Right lobe of liver (tissue), 4 donors: Measurements from ENCODE around the gene PTCH2.

Experiments used
- CTCF ChIP-seq, 4 donors: fragments of 200-600 bp in 3 of 4; fragments of 450-650 bp in 1 of 4; IDR thresholded peaks; one replicate each; pipeline versions ENCODE4 v1.5.1 to v1.8.0; 2016 to 2022; ENCODE audit warnings: antibody characterized with exemption in 4 of 4, mild to moderate bottlenecking in 2 of 4
- POLR2A ChIP-seq: fragments of 450-650 bp; IDR thresholded peaks from one replicate; pipeline ENCODE4 v1.6.1; 2017; ENCODE audit warnings: antibody characterized with exemption, mild to moderate bottlenecking
- donor health status: DM: no; HTN: no; CAD: no.
- donor health status: DM: no; HTN: no; CAD: no.
- donor health status: DM: no; HTN: yes; CAD: no.

- no peak for TF ChIP-seq CTCF (IDR thresholded peaks at IDR 0.05)
- no peak for TF ChIP-seq POLR2A
These were observed 58.7 kb downstream of the PTCH2 start for GRCh38 chr1:44784094-44785028.
